GM23338 (cell line): ENCODE results near the gene TLR5. TPM values are rescaled to one million over a fixed set of nuclear protein-coding genes. Genes with fewer than 3 reads are reported as not detected.

Source experiments
- ATAC-seq: fragments of 200-7000 bp; cut with Tn5 transposase; 3 replicates; pipeline ENCODE4 v1.9.1; 2020
- DNase-seq: peaks from one replicate; pipeline ENCODE4 v3.0.0-alpha.2; 2015; ENCODE audit warnings: low spot score
- H2AFZ ChIP-seq: fragments of 200-600 bp; sonication (generic); 2 replicates; pipeline ENCODE4 v1.8.0; 2016; ENCODE audit warnings: antibody characterized with exemption, mild to moderate bottlenecking, moderate library complexity
- H3F3A ChIP-seq: fragments of 200-600 bp; sonication (generic); replicated peaks from 2 replicates; pipeline ENCODE4 v1.8.0; 2017; ENCODE audit warnings: antibody characterized with exemption, mixed run types, low read depth
- H3K27ac ChIP-seq: fragments of 200-600 bp; sonication (generic); 2 replicates; pipeline ENCODE4 v1.6.1; 2016; ENCODE audit warnings: low read depth
- H3K27me3 ChIP-seq: fragments of 200-600 bp; sonication (generic); 2 replicates; pipeline ENCODE4 v1.8.0; 2016; ENCODE audit warnings: mild to moderate bottlenecking, mixed run types, moderate library complexity; ENCODE audit not compliant: insufficient read depth
- H3K36me3 ChIP-seq: fragments of 200-600 bp; sonication (generic); 2 replicates; pipeline ENCODE4 v1.8.0; 2016; ENCODE audit warnings: mild to moderate bottlenecking; ENCODE audit not compliant: insufficient read depth
- H3K4me1 ChIP-seq: fragments of 200-600 bp; sonication (generic); 2 replicates; pipeline ENCODE4 v1.8.0; 2016; ENCODE audit warnings: mild to moderate bottlenecking, moderate library complexity; ENCODE audit not compliant: insufficient read depth
- H3K4me2 ChIP-seq: fragments of 200-600 bp; sonication (generic); 2 replicates; pipeline ENCODE4 v1.7.1; 2017; ENCODE audit warnings: mixed run types
- H3K4me3 ChIP-seq: fragments of 200-600 bp; sonication (generic); 2 replicates; pipeline ENCODE4 v1.6.1; 2016; ENCODE audit warnings: mixed run types
- H3K79me2 ChIP-seq: fragments of 200-600 bp; sonication (generic); replicated peaks from 2 replicates; pipeline ENCODE4 v1.8.0; 2017; ENCODE audit warnings: mild to moderate bottlenecking; ENCODE audit not compliant: insufficient read depth
- H3K9me2 ChIP-seq: fragments of 200-600 bp; sonication (generic); 2 replicates; pipeline ENCODE4 v1.8.0; 2017; ENCODE audit not compliant: insufficient read depth
- H4K20me1 ChIP-seq: fragments of 200-600 bp; sonication (generic); replicated peaks from 2 replicates; pipeline ENCODE4 v1.8.0; 2017; ENCODE audit warnings: mild to moderate bottlenecking; ENCODE audit not compliant: insufficient read depth
- H3K27ac Mint-ChIP-seq: 2 replicates; pipeline ENCODE4 v1.8.0; 2020; ENCODE audit warnings: inconsistent platforms, mild to moderate bottlenecking, moderate library complexity, mixed read lengths
- H3K27me3 Mint-ChIP-seq: 3 replicates; pipeline ENCODE4 v1.8.0; 2022; ENCODE audit warnings: low read depth, mild to moderate bottlenecking, moderate library complexity, mixed read lengths, inconsistent platforms; ENCODE audit not compliant: insufficient read depth, poor library complexity
- H3K36me3 Mint-ChIP-seq: 3 replicates; pipeline ENCODE4 v1.8.0; 2021; ENCODE audit warnings: low read depth, mild to moderate bottlenecking, inconsistent platforms, moderate library complexity, mixed read lengths
- H3K4me1 Mint-ChIP-seq: 3 replicates; pipeline ENCODE4 v1.8.0; 2020; ENCODE audit warnings: mild to moderate bottlenecking, inconsistent platforms, mixed read lengths
- H3K4me3 Mint-ChIP-seq: 3 replicates; pipeline ENCODE4 v1.8.0; 2021; ENCODE audit warnings: moderate library complexity, mild to moderate bottlenecking, inconsistent platforms, mixed read lengths
- H3K9me3 Mint-ChIP-seq: 3 replicates; pipeline ENCODE4 v1.8.0; 2020; ENCODE audit warnings: moderate library complexity, mild to moderate bottlenecking, inconsistent platforms, mixed read lengths
- CREB1 ChIP-seq: fragments of 250-450 bp; sonication (Bioruptor Pico); IDR thresholded peaks from 2 replicates; pipeline ENCODE4 v1.5.0; 2020; ENCODE audit warnings: low read depth, mild to moderate bottlenecking, moderate library complexity
- CTCF ChIP-seq, 2 experiments: fragments of 200-600 bp in 1 of 2; sonication (generic) in 1 of 2; conservative IDR thresholded peaks; 2 replicates each; pipeline versions ENCODE4 v1.5.1 to v1.6.1; 2016 to 2017; ENCODE audit warnings: antibody characterized with exemption in 2 of 2, low read depth in 2 of 2, mild to moderate bottlenecking in 2 of 2, moderate library complexity in 1 of 2
- ETS1 ChIP-seq: IDR thresholded peaks from 2 replicates; pipeline ENCODE4 v1.6.1; 2016; ENCODE audit warnings: antibody characterized with exemption
- EZH2 ChIP-seq: fragments of 200-600 bp; sonication (generic); IDR thresholded peaks from one replicate; pipeline ENCODE4 v1.8.0; 2017; ENCODE audit warnings: antibody characterized with exemption, mild to moderate bottlenecking, low read depth; ENCODE audit not compliant: unreplicated experiment
- EZH2phosphoT487 ChIP-seq: fragments of 200-600 bp; sonication (generic); IDR thresholded peaks from one replicate; pipeline ENCODE4 v1.8.1; 2018; ENCODE audit warnings: antibody characterized with exemption; ENCODE audit not compliant: unreplicated experiment
- JUNB ChIP-seq: IDR thresholded peaks from one replicate; pipeline ENCODE4 v1.6.1; 2016; ENCODE audit warnings: antibody characterized with exemption; ENCODE audit not compliant: unreplicated experiment
- NANOG ChIP-seq: IDR thresholded peaks from 2 replicates; pipeline ENCODE4 v1.6.1; 2016; ENCODE audit warnings: antibody characterized with exemption, borderline replicate concordance
- POLR2AphosphoS5 ChIP-seq: IDR thresholded peaks from 2 replicates; pipeline ENCODE4 v1.6.1; 2016; ENCODE audit warnings: antibody characterized with exemption, low read depth
- REST ChIP-seq: IDR thresholded peaks from one replicate; pipeline ENCODE4 v1.6.1; 2018; ENCODE audit warnings: antibody characterized with exemption; ENCODE audit not compliant: unreplicated experiment
- STAT1 ChIP-seq: IDR thresholded peaks from one replicate; pipeline ENCODE4 v1.6.1; 2016; ENCODE audit warnings: antibody characterized with exemption; ENCODE audit not compliant: unreplicated experiment
- ZNF114 ChIP-seq: fragments of 250-450 bp; sonication (Bioruptor Pico); IDR thresholded peaks from 2 replicates; pipeline ENCODE4 v1.5.0; 2020; ENCODE audit warnings: mild to moderate bottlenecking, moderate library complexity
- ZNF331 ChIP-seq: fragments of 250-450 bp; sonication (Bioruptor Pico); IDR thresholded peaks from 2 replicates; pipeline ENCODE4 v1.5.0; 2020; ENCODE audit warnings: low read depth, mild to moderate bottlenecking, moderate library complexity
- ZNF462 ChIP-seq: fragments of 250-450 bp; sonication (Bioruptor Pico); IDR thresholded peaks from 2 replicates; pipeline ENCODE4 v1.5.0; 2020; ENCODE audit warnings: mild to moderate bottlenecking, moderate library complexity
- polyA plus RNA-seq: library from polyadenylated mRNA; unstranded; fragments of >200 nt; fragmentation: Nextera tagmentation; extraction: Ambion mirVana; gene quantifications from 2 replicates; pipeline ENCODE4 v1.2.1, GENCODE V29; 2016
- total RNA-seq: library from RNA; depleted of rRNA; stranded (reverse); fragments of >200 nt; shearing (Covaris generic); gene quantifications from 2 replicates; pipeline ENCODE4 v1.2.3, GENCODE V29; 2014

TLR5 gene
- total and polyA plus RNA-seq, 2 experiments from 2014 or later: 0.10 to 0.39 TPM

GRCh38 chr1:223135176-223135942, 7.7 kb downstream of the TLR5 start:
- DNase-seq (no peak), ATAC-seq (no peak)
- Mint-ChIP-seq H3K27me3 (peaks cover 4% of the 10 kb centered on the region), H3K36me3 (no peaks in the 10 kb centered on the region), H3K9me3 (no peaks in the 10 kb centered on the region; the same call in 1 of the 3 replicates), H3K27ac (no peak overlapping the region; the same call in 1 of the 2 replicates), H3K4me3 (peak overlapping the region; percentile 79; the same call in 1 of the 3 replicates), H3K4me1 (peaks cover 33% of the 10 kb centered on the region)
- no peak overlapping the region for H3K27ac ChIP-seq
- TF ChIP-seq ZNF462 (CRISPR knock-in tag) (no peak), NANOG (no peak), ZNF331 (CRISPR knock-in tag) (no peak), REST (no peak), EZH2phosphoT487 (no peak), CREB1 (CRISPR knock-in tag) (no peak), ZNF114 (CRISPR knock-in tag) (no peak), ETS1 (no peak), EZH2 (no peak), JUNB (no peak), CTCF (conservative IDR thresholded peaks at IDR 0.05; ENCODE audit: low read depth in 2 of 2) (no peak), POLR2AphosphoS5 (no peak), STAT1 (no peak)
- H4K20me1 ChIP-seq: no peaks in the 10 kb centered on the region
- H2AFZ ChIP-seq: peak overlapping the region; percentile 80
- H3K4me2 ChIP-seq: peak overlapping the region; percentile 82
- H3K4me3 ChIP-seq: peak overlapping the region; percentile 57
- H3K36me3 ChIP-seq: no peaks in the 10 kb centered on the region
- peaks cover 6% of the 10 kb centered on the region; the same call in 1 of the 2 replicates for H3K9me2 ChIP-seq
- H3K27me3 ChIP-seq: peaks cover 16% of the 10 kb centered on the region
- H3F3A ChIP-seq: no peaks in the 10 kb centered on the region; the same call in 1 of the 2 replicates
- peaks cover 27% of the 10 kb centered on the region for H3K4me1 ChIP-seq
- no peaks in the 10 kb centered on the region for H3K79me2 ChIP-seq
